HepG2 (cell line): ENCODE measurements around the gene U2AF2. TPM values are rescaled to one million over a fixed set of nuclear protein-coding genes. Genes with fewer than 3 reads are reported as not detected.

ENCODE experiments used
- KDM2A ChIP-seq: sonication (generic); formaldehyde crosslinking; IDR thresholded peaks from 2 replicates; pipeline ENCODE4 v1.4.0; 2020; ENCODE audit warnings: low read depth, missing genetic modification reagents, borderline replicate concordance
- MXD4 ChIP-seq: IDR thresholded peaks from 2 replicates; pipeline ENCODE4 v1.6.1; 2016; ENCODE audit warnings: mild to moderate bottlenecking, missing biosample characterization, missing genetic modification reagents
- ZNF10 ChIP-seq: sonication (generic); formaldehyde crosslinking; IDR thresholded peaks from 2 replicates; pipeline ENCODE4 v1.4.0; 2020; ENCODE audit warnings: mild to moderate bottlenecking, low read depth, missing genetic modification reagents, borderline replicate concordance
- ZNF709 ChIP-seq: sonication (generic); formaldehyde crosslinking; IDR thresholded peaks from 2 replicates; pipeline ENCODE4 v1.5.0; 2020; ENCODE audit warnings: mild to moderate bottlenecking, missing genetic modification reagents
- polyA plus RNA-seq, 8 experiments: library from polyadenylated mRNA; depleted of rRNA in 3 of 8; stranded (reverse) in 7 of 8; unstranded in 1 of 8; fragments of >200 nt; fragmentation: Illumina TruSeq in 4 of 8; extraction: Trizol in 4 of 8; gene quantifications; 2 replicates each; pipeline versions ENCODE4 v1.2.1 to v1.2.3, GENCODE V29; 2011 to 2016; ENCODE audit warnings: low read depth in 4 of 8, missing spikeins in 1 of 8, mixed read lengths in 1 of 8; ENCODE audit not compliant: insufficient read depth in 1 of 8
- total RNA-seq, 5 experiments: library from RNA; depleted of rRNA; stranded (reverse); fragments of >200 nt; fragmentation: Illumina TruSeq; extraction: Trizol; gene quantifications; 2 replicates each; pipeline ENCODE4 v1.2.3, GENCODE V29; 2016; ENCODE audit warnings: low read depth in 1 of 5
- TF ChIP-seq, protein P1 (sequence below): sonication (generic); formaldehyde crosslinking; IDR thresholded peaks from 2 replicates; pipeline ENCODE4 v1.5.0; 2020; ENCODE audit warnings: missing genetic modification reagents
- TF ChIP-seq, protein P2 (sequence below): sonication (generic); formaldehyde crosslinking; IDR thresholded peaks from 2 replicates; pipeline ENCODE4 v1.4.0; 2020; ENCODE audit warnings: mild to moderate bottlenecking, missing genetic modification reagents, borderline replicate concordance
- TF ChIP-seq, protein P3 (sequence below), 2 experiments: sonication (generic) in 1 of 2; formaldehyde crosslinking in 1 of 2; IDR thresholded peaks; 2 replicates each; pipeline versions ENCODE4 v1.4.0 to v1.6.1; 2018 to 2020; ENCODE audit warnings: missing genetic modification reagents in 2 of 2, borderline replicate concordance in 1 of 2, low read depth in 1 of 2, mild to moderate bottlenecking in 1 of 2, missing biosample characterization in 1 of 2

The U2AF2 gene
- total and polyA plus RNA-seq, 2 of the 13 experiments (the other 11 are each of a cell fraction or from before 2014, with no cell fraction given) = 84.3 to 124 TPM

DNA sequence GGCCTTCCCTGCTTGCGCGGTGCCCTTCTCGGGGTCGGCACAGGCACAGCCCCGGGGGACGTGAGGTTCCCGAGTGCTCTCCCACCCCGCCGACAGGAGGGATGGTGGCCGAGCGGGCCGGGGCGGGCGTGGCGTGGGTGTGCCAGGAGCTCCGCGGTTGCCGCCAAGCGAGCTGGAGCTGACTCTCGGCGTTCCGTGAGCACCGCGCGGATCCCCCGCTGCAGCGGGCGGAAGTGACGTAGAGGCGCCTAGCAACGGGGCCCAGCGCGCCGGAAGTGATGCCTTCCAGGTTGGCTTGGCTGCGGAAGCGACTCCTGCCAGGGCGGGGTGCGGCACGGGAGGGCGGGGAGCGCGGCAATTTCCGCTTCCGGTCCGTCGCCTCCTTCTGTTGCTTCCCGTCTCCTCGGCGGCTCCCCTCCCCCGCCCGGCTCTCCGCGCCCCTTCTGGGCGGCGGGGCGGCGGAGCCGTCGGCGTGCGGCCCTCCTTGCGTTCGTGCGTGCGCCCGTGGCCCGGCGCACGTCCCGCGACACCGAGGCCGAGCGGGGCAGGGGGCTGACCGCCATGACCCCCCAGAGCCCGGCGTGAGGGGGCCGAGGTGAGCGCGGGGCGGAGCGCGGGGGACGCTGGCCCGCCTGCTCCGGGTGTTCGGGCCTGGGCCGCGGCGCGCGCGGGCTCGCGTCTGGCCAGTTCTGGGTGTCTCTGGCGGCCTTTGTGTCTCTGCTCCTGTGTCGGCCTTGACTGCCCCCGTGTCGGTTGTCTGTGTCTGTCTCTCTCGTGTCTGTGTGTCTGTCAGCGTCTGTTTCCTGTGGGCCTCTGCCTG, 20.2 kb downstream of the U2AF2 start, which contains the start of gene EPN1 (continued):
- TF ChIP-seq, protein P1, sequence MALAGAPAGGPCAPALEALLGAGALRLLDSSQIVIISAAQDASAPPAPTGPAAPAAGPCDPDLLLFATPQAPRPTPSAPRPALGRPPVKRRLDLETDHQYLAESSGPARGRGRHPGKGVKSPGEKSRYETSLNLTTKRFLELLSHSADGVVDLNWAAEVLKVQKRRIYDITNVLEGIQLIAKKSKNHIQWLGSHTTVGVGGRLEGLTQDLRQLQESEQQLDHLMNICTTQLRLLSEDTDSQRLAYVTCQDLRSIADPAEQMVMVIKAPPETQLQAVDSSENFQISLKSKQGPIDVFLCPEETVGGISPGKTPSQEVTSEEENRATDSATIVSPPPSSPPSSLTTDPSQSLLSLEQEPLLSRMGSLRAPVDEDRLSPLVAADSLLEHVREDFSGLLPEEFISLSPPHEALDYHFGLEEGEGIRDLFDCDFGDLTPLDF = no peak
- TF ChIP-seq MXD4 (CRISPR knock-in tag) (peak; percentile 72; the same call in 1 of the 2 replicates), ZNF10 (CRISPR knock-in tag) (no peak), KDM2A (CRISPR knock-in tag) (peak; percentile 100), ZNF709 (no peak)
- TF ChIP-seq, protein P2, sequence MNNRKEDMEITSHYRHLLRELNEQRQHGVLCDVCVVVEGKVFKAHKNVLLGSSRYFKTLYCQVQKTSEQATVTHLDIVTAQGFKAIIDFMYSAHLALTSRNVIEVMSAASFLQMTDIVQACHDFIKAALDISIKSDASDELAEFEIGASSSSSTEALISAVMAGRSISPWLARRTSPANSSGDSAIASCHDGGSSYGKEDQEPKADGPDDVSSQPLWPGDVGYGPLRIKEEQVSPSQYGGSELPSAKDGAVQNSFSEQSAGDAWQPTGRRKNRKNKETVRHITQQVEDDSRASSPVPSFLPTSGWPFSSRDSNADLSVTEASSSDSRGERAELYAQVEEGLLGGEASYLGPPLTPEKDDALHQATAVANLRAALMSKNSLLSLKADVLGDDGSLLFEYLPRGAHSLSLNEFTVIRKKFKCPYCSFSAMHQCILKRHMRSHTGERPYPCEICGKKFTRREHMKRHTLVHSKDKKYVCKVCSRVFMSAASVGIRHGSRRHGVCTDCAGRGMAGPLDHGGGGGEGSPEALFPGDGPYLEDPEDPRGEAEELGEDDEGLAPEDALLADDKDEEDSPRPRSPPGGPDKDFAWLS (CRISPR knock-in tag) = 0 out of 2 replicates have a peak, but pooled peaks have one; percentile 27
- TF ChIP-seq, protein P3, sequence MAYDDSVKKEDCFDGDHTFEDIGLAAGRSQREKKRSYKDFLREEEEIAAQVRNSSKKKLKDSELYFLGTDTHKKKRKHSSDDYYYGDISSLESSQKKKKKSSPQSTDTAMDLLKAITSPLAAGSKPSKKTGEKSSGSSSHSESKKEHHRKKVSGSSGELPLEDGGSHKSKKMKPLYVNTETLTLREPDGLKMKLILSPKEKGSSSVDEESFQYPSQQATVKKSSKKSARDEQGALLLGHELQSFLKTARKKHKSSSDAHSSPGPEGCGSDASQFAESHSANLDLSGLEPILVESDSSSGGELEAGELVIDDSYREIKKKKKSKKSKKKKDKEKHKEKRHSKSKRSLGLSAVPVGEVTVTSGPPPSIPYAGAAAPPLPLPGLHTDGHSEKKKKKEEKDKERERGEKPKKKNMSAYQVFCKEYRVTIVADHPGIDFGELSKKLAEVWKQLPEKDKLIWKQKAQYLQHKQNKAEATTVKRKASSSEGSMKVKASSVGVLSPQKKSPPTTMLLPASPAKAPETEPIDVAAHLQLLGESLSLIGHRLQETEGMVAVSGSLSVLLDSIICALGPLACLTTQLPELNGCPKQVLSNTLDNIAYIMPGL (CRISPR knock-in tag; IDR thresholded peaks at IDR 0.05; ENCODE audit: borderline replicate concordance in 1 of 2, low read depth in 1 of 2) = peak; percentile 46 to 75; a peak in 3 of 4 replicates
